Measurements from ENCODE around the gene ATXN7. TPM values are rescaled to one million over a fixed set of nuclear protein-coding genes. Genes with fewer than 3 reads are reported as not detected.

ATXN7 gene
- total RNA-seq, 4 donors from 2014 or later = 44.8 to 113 (median 51.0) TPM

DNA sequence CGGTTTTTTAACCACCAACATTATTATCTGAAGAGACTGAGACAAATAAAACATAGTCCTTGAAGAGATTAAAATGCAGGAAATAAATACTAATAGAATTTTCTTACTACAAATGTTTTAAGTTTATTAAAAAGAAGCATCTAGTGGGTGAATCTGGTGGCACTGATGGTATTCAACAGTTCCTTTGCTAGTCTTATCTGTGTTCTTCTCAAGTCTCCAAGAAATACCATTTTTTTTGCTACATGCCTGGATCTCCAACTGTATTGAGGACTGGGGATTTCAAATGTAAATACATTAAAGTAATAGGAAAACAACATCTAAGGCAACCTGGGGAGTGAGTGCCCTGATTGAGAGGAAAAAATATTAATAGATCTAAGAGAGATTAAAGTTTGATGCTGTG, 22.0 kb upstream of the ATXN7 start:
- Histone ChIP-seq H3K4me3 (no peak overlapping the region), H3K9me3 (no peaks in the 10 kb centered on the region), H3K4me1 (no peaks in the 10 kb centered on the region), H3K27me3 (no peaks in the 10 kb centered on the region), H3K36me3 (no peaks in the 10 kb centered on the region), H3K27ac (no peak overlapping the region)
- intact Hi-C loops (cut with DNase I; ENCODE audit: low total_unique reads) (no loop called here), in situ Hi-C loops (cut with MboI; ENCODE audit: low pct_ligation_motif_present in 1 of 4, low pct_unique_long_range_greater_than_20kb in 1 of 4, low sequenced_read_pairs in 3 of 4) (no loop called here)
- TF ChIP-seq POLR2AphosphoS5 (IDR thresholded peaks at IDR 0.05) = no peak
- TF ChIP-seq, protein P1, sequence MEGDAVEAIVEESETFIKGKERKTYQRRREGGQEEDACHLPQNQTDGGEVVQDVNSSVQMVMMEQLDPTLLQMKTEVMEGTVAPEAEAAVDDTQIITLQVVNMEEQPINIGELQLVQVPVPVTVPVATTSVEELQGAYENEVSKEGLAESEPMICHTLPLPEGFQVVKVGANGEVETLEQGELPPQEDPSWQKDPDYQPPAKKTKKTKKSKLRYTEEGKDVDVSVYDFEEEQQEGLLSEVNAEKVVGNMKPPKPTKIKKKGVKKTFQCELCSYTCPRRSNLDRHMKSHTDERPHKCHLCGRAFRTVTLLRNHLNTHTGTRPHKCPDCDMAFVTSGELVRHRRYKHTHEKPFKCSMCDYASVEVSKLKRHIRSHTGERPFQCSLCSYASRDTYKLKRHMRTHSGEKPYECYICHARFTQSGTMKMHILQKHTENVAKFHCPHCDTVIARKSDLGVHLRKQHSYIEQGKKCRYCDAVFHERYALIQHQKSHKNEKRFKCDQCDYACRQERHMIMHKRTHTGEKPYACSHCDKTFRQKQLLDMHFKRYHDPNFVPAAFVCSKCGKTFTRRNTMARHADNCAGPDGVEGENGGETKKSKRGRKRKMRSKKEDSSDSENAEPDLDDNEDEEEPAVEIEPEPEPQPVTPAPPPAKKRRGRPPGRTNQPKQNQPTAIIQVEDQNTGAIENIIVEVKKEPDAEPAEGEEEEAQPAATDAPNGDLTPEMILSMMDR (IDR thresholded peaks at IDR 0.05) = no peak
- TF ChIP-seq EP300 (IDR thresholded peaks at IDR 0.05; ENCODE audit: low read depth) = no peak
- TF ChIP-seq POLR2A (IDR thresholded peaks at IDR 0.05) = no peak
- 0 to 2% methylated on average over 1 of the region's 1 CpG for WGBS, 2 donors (ENCODE audit: low coverage in 1 of 2)
- no peak for DNase-seq

- H3K4me3 ChIP-seq = no peak overlapping the region
- no peaks in the 10 kb centered on the region for H3K9me3 ChIP-seq
- no peak overlapping the region for H3K27ac ChIP-seq
- intact Hi-C loops (cut with DNase I; ENCODE audit: low total_unique reads) = no loop called here
- no peak for DNase-seq
- no peaks in the 10 kb centered on the region for H3K36me3 ChIP-seq
- in situ Hi-C loops (cut with MboI; ENCODE audit: low pct_ligation_motif_present in 1 of 4, low pct_unique_long_range_greater_than_20kb in 1 of 4, low sequenced_read_pairs in 3 of 4) = no loop called here
- H3K4me1 ChIP-seq = no peaks in the 10 kb centered on the region
- H3K27me3 ChIP-seq = no peaks in the 10 kb centered on the region
- no peak for TF ChIP-seq POLR2A (IDR thresholded peaks at IDR 0.05)
- TF ChIP-seq, protein P1 (IDR thresholded peaks at IDR 0.05) = no peak
- TF ChIP-seq POLR2AphosphoS5 (IDR thresholded peaks at IDR 0.05) = no peak
- TF ChIP-seq EP300 (IDR thresholded peaks at IDR 0.05; ENCODE audit: low read depth) = no peak
These were observed 21.5 kb upstream of the ATXN7 start for GRCh38 chr3:63842127-63842526.

DNA sequence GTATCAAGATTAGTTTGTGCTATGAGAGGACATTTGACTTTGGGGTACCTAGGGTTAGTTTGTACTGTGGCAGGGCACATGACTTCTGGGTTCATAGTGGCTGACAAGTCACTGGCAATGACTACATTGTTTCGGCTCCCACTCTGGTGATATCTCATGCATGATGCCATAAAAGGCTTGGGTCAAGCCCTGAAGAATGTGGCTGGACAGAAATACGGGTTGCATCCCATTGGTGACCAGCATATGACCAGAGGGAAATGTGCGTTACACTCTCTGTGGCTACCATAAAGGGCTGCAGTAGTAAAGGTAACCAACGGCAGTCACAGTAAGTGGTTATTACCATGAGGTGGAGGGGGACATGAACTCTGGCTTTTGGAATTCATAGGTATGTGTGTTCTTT, 18.5 kb upstream of the ATXN7 start:
- Histone ChIP-seq H3K27me3 (no peaks in the 10 kb centered on the region), H3K4me3 (no peak overlapping the region), H3K27ac (no peak overlapping the region), H3K9me3 (no peaks in the 10 kb centered on the region), H3K4me1 (no peaks in the 10 kb centered on the region), H3K36me3 (no peaks in the 10 kb centered on the region)
- no peak for TF ChIP-seq POLR2A (IDR thresholded peaks at IDR 0.05)
- TF ChIP-seq, protein P1 (IDR thresholded peaks at IDR 0.05) = no peak
- TF ChIP-seq EP300 (IDR thresholded peaks at IDR 0.05; ENCODE audit: low read depth) = no peak
- no peak for TF ChIP-seq POLR2AphosphoS5 (IDR thresholded peaks at IDR 0.05)
- DNase-seq = no peak
- intact Hi-C loops (cut with DNase I; ENCODE audit: low total_unique reads) (no loop called here), in situ Hi-C loops (cut with MboI; ENCODE audit: low pct_ligation_motif_present in 1 of 4, low pct_unique_long_range_greater_than_20kb in 1 of 4, low sequenced_read_pairs in 3 of 4) (no loop called here)
- 91% methylated on average over 2 to 4 of the region's 4 CpGs for WGBS, 2 donors (ENCODE audit: low coverage in 1 of 2)

DNA sequence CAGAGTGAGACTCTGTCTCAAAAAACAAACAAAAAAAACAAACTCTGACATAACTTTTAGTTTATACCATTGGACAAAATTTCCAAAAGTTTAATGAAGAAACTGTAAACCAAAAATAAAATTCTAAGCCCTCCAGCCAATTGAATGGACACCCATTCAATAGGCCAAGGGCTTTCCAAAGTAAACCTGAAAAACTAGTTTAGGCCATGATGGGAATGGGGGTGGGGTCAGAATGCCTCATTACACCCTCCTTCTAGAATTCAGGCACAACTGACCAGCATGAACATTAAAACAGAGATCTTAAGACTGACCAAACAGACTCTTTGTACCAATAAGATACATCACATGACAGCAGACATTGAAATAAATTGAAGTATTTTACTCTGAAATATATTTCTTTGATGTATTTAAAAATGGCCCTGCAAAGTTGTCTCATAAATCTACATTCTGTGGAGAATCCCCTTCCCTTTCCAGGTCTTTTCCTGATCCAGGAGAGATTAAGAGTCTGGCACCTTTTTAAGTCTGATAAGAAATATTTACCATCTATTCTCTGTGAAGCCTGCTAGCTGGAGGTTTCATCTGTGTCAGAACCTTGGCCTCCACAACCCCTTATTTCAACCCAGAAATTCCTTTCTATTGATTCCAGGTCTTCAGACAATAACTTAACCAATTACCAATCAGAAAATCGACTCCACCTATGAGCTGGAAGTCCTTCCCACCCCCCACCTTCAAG, 15.8 kb upstream of the ATXN7 start:
- intact Hi-C loops (cut with DNase I; ENCODE audit: low total_unique reads) (no loop called here), in situ Hi-C loops (cut with MboI; ENCODE audit: low pct_ligation_motif_present in 1 of 4, low pct_unique_long_range_greater_than_20kb in 1 of 4, low sequenced_read_pairs in 3 of 4) (no loop called here)
- Histone ChIP-seq H3K27ac (no peak overlapping the region), H3K4me3 (no peak overlapping the region), H3K9me3 (no peaks in the 10 kb centered on the region), H3K4me1 (no peaks in the 10 kb centered on the region), H3K36me3 (no peaks in the 10 kb centered on the region), H3K27me3 (no peaks in the 10 kb centered on the region)
- DNase-seq = no peak
- TF ChIP-seq EP300 (IDR thresholded peaks at IDR 0.05; ENCODE audit: low read depth) (no peak), POLR2A (IDR thresholded peaks at IDR 0.05) (no peak), POLR2AphosphoS5 (IDR thresholded peaks at IDR 0.05) (no peak)
- TF ChIP-seq, protein P1 (IDR thresholded peaks at IDR 0.05) = no peak
- WGBS, 2 donors (ENCODE audit: low coverage in 1 of 2) = 56 to 66% methylated on average over 1 of the region's 1 CpG
